ENCODE results near the gene NXF2B.
A peak's percentile ranks its signal among the peaks of the same experiment; 100 is the strongest.
"Not testable (repeated sequence)": the region's sequence is repeated elsewhere in the genome, so short reads cannot be mapped to it uniquely, and the experiment has no call there.

NXF2B gene, protein sequence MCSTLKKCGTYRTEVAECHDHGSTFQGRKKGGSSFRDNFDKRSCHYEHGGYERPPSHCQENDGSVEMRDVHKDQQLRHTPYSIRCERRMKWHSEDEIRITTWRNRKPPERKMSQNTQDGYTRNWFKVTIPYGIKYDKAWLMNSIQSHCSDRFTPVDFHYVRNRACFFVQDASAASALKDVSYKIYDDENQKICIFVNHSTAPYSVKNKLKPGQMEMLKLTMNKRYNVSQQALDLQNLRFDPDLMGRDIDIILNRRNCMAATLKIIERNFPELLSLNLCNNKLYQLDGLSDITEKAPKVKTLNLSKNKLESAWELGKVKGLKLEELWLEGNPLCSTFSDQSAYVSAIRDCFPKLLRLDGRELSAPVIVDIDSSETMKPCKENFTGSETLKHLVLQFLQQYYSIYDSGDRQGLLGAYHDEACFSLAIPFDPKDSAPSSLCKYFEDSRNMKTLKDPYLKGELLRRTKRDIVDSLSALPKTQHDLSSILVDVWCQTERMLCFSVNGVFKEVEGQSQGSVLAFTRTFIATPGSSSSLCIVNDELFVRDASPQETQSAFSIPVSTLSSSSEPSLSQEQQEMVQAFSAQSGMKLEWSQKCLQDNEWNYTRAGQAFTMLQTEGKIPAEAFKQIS

DNA sequence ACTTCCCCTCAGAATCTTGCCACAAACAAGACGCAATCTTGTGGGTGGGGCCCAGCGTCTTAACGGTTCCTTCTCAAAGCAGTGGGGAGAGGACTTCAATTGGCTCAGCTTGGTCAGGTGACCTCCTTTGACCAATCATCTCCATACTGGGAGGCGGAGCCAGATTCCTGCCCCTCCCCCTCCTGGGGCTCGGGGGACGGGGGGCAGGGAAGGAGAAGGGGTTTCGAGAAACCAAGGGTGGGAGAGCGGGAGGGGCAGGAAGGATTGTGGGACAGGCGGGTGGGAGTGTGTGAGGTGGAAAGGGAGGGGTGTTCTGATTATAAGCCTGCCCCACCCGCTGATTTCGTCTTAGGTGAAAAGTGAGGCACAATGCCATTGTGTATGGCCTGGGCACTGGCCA is at the start of gene NXF2B:
Gene NXF2B, minus strand, starts transcription at position 101 of the 400 bp plus-strand sequence. CDS start 59,972 bp downstream, outside the sequence.
- not testable (repeated sequence) for DNase-seq (ENCODE audit: low spot score)

DNA sequence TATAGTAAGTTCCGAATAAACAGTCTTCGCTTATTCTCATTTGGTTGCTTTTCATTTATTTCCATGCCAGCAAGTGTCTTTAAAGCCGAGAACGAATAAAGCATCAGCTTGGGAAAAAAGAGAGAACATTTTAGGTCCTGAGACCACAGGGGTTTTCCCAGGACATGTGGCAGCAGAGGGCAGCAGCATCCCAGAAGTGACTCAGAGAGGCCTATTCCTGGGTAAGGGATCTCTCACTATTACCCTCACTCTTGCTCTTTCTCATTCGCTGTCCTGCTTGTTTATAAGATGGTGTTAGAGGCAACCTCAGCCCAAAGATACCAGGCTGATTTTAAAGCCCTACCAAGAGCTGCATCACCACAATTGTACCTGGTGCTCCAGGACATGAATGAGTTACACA is 39.0 kb upstream of the NXF2B start:
- DNase-seq (ENCODE audit: low spot score), result not testable (repeated sequence)

DNA sequence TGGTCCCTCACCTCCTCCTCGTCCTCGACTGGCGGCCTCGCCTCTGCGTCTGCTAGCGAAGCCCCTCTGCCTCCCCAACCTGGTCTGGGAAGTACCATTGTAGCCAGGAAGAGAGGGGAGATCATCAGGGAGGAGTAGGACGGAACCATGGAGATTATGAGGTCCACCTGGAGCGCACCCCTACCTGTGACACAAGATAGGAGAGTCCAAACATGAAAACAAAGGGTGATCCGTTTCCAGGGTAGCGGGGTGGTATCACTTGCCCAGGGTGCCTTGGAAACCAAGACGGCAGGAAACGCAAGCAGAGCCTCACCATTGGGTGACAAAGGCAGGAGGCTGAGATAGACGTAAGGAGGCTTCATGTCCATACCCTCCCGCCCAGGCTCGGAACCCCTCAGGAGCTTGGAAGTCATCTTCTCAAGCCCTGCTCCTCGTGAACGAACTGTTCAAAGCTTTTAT is 32.0 kb upstream of the NXF2B start, which contains the start of gene TCP11X2:
Gene TCP11X2, minus strand, starts transcription at position 51 of the 459 bp plus-strand sequence.
- not testable (repeated sequence) for DNase-seq (ENCODE audit: low spot score)

DNA sequence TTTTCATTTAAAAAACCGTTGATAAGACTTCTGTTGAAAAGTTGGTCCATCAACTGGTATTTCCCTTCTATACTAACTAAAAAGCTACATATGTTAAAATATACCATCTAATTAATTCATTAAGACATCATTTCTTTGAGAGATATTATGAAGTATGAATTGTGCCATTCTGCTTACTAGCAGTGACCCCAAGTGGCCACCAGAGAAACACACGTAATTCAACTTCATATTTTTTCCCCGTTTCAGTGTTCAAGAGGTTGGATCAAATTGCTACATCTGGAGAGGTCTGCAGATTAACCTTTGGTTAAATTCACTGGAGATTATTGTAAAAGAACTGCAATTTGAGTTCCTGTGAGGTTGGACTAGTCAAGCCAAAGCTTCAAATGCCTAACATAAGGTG is 30.4 kb upstream of the NXF2B start:
- DNase-seq (ENCODE audit: low spot score), result not testable (repeated sequence)

DNA sequence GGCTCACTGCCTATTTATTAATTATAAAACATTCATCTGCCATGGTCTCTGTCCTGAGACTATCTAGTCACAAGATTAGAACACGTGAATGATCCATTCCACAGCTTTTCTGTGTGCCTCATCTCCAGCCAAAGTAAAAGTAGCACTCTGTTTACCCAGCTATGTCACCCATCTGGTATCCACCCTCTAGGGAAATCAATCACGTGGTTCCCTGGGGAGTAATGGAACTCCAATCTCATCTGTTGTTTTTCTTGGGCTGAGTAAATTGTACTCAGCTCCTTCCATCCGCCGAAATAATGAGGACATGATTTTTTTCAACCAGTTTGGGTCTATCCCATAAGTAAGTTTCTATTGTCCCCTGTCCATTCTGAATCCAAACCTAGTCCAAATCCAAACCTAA is 18.8 kb upstream of the NXF2B start:
- not testable (repeated sequence) for DNase-seq (ENCODE audit: low spot score)

DNA sequence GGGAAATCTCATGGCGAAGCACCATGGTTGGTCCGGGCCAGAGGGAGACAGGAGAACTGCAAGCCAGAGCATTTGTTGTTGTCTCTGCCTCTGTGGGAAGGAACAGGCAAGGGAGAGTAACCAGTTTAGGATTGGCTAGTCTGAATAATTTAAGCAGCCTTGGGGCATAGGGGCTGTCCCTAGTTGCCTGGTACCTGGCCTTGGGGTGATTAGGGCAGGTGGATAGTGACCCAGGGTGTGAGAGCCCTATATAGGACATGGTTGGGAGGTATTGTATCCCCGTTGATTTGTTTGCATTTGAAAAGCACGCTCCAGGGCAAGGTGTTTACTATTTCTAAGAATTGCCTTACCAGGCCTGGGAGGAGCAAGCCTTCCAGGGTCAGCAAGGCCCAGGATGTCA is 25.3 kb downstream of the NXF2B start:
- DNase-seq (ENCODE audit: low spot score), result not testable (repeated sequence)

DNA sequence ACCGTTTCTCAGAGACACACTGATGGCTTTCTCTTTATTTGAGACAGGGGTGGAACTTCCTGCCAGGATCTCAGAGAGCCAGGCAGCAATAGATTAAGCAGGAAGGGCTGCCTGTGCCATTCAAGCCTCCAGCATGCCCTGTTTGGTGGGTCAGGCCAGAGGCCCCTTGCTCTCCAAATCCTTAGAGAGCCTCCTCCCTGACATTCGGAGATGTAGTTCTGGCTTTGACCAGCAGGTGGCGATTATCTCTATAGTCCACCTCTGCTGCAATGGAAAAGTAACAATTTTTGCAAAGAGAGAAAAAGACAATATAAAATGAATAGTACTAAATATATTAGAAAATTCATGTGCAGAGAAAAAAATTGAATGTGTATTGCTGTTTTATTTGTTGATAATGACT is 93.9 kb downstream of the NXF2B start:
- DNase-seq (ENCODE audit: low spot score), result peak; percentile 32

DNA sequence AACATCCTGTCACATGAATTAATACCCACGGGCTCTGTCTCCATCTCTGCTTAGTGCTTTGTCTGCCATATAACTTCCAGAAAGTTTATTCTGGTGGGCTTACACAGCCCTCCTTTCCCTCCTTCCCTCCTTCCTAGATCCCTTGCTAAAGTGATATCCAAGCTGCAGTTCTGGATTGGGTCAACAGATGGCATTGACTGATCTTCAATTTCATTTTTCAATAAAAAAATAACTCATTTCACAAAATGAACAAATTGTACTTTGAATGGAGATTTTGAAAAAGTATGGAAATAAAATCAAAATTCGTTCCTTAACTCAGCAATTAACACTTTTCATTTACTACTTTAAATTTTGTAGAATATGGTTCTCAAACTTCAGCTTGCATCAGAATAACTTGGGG is 97.9 kb downstream of the NXF2B start:
- DNase-seq (ENCODE audit: low spot score), result no peak

DNA sequence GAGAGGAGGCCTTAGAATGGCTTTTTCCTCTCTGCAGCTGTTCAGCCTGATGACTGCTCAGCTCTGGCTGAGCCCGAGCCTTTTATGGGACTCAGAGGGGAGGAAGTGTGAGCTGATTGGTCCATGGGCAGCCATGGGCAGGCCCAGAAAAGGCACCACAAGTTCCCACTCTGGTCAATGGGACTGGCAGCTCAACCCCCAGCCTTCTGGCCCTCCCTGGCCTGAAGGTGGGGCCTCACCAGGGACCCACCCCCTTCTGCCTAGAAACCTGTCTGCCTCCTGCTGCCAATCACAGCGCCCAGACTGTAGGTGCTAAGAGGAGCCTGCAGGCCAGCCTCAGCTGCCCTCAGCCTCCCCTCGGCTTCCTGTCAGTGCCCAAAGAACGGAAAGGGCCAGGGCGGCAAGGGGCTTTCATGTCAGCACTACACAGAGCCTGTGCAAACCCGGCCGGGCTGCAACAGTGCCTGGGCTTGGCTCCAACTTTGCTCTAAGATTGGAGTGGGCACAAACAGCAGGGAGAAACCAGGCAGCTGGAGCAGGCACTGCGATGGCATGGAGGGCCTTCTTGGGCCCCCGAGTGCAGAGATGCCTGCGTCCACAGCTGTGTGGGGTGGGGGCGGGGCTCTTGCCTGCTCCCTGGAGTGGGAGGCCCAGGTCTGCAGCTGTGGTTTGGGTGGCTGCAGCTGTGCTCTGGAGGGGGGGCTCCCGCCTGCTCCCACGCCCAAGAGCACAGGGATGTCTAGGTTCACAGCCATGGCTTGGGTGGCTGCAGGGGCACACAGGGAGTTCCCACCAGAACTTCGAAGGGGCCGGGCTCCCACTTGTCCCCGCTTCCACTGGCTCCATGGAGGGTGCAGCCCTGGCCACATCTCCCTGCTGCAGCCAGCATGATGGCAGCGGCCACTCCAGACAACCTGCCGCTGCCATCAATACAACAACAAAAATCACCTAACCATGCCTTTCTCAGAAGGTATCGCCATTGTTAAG is 100.2 kb downstream of the NXF2B start:
- DNase-seq (ENCODE audit: low spot score), result peak; percentile 16

DNA sequence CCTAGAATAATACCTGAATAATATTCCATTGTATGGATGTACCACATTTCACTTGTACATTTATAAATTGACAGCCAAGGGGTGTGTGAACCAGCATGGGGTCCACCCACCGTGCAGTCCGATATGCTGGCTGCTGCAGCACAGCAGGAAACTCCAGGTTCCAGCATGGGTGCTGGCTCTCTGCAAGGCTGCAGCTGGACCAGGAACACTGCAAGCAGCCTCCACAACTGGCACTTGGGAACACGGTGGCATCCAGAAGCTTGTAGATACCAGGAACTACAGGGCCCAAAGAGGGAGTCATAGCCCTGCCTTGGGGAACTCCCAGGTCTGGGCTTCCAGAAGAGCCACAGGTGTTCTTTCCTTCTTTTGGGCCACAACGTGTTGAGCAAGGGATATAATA is 101.6 kb downstream of the NXF2B start:
- no peak for DNase-seq (ENCODE audit: low spot score)

Measured in Ammon's horn (tissue), 1 donor.